Heart right ventricle (tissue), 16 donors: ENCODE data around the gene DDOST. TPM values are rescaled to one million over a fixed set of nuclear protein-coding genes. Genes with fewer than 3 reads are reported as not detected.

Source experiments
- ATAC-seq, 8 donors: fragments of 200-7000 bp; cut with Tn5 transposase; one replicate each; pipeline ENCODE4 v1.9.1; 2020; ENCODE audit warnings: mild to moderate bottlenecking in 8 of 8, moderate library complexity in 8 of 8, moderate number of reproducible peaks in 1 of 8
- DNase-seq, 2 donors: peaks; one replicate each; pipeline ENCODE4 v3.0.0-alpha.2; 2020
- H3K27ac ChIP-seq, 10 donors: fragments of 200-600 bp; sonication (generic) in 2 of 10; one replicate each; pipeline versions ENCODE4 v1.5.0 to v1.8.0; 2020 to 2022; ENCODE audit warnings: mild to moderate bottlenecking in 3 of 10
- H3K27me3 ChIP-seq, 7 donors: fragments of 200-600 bp; one replicate each; pipeline ENCODE4 v1.8.0; 2021 to 2022; ENCODE audit warnings: mild to moderate bottlenecking in 2 of 7
- H3K36me3 ChIP-seq, 9 donors: fragments of 200-600 bp; sonication (generic) in 1 of 9; one replicate each; pipeline versions ENCODE4 v1.5.0 to v1.8.0; 2020 to 2022; ENCODE audit warnings: mild to moderate bottlenecking in 2 of 9
- H3K4me1 ChIP-seq, 9 donors: fragments of 200-600 bp; sonication (generic) in 1 of 9; one replicate each; pipeline versions ENCODE4 v1.5.0 to v1.8.0; 2020 to 2022; ENCODE audit warnings: mild to moderate bottlenecking in 4 of 9
- H3K4me3 ChIP-seq, 10 donors: fragments of 200-600 bp; sonication (generic) in 2 of 10; one replicate each; pipeline versions ENCODE4 v1.5.0 to v1.8.0; 2020 to 2022; ENCODE audit warnings: mild to moderate bottlenecking in 7 of 10, moderate library complexity in 2 of 10
- H3K9me3 ChIP-seq, 11 donors: fragments of 200-600 bp in 10 of 11; sonication (generic) in 2 of 11; one replicate each; pipeline versions ENCODE4 v1.5.0 to v1.8.0; 2013 to 2022; ENCODE audit warnings: mild to moderate bottlenecking in 2 of 11, control low read depth in 1 of 11, moderate library complexity in 1 of 11
- CTCF ChIP-seq, 9 donors: fragments of 200-600 bp; sonication (generic) in 2 of 9; IDR thresholded peaks; one replicate each; pipeline versions ENCODE4 v1.5.0 to v1.8.0; 2021 to 2022; ENCODE audit warnings: antibody characterized with exemption in 9 of 9, mild to moderate bottlenecking in 5 of 9, moderate library complexity in 1 of 9
- WGBS, 2 donors: extraction: QIAGEN DNeasy Blood & Tissue Kit; methylation state at CpG; one replicate each; pipeline ENCODE4 v1.1.7; 2013; ENCODE audit warnings: inconsistent platforms in 1 of 2; 5-methylcytosine and 5-hydroxymethylcytosine counted together
- intact Hi-C, 10 donors: fragments of 100-400 bp; cut with DNase I; formaldehyde crosslinking; loops; one replicate each; pipeline versions ENCODE4 v1.11.1 to v1.14.2; 2022
- polyA plus RNA-seq, 2 donors: library from polyadenylated mRNA; stranded (reverse); fragments of 200-250 nt; gene quantifications; one replicate each; pipeline ENCODE4 v1.2.3, GENCODE V29; 2013
- total RNA-seq, 10 donors: library from RNA; stranded (reverse); fragmentation: NEBNext Ultra II Directional in 3 of 10; extraction: Animal tissue kit (Norgen Biotek cat#: 25700) in 3 of 10; gene quantifications; one replicate each; pipeline versions ENCODE4 v1.2.1 to v1.2.4, GENCODE V29; 2021 to 2023
- donor health status: Arrhythmogenic right ventricular cardiomyopathy.
- donor health status: ischemic (EF 13 %, LVEDD 7.1; RV severe dilation, severe dysfunction).
- donor health status: healthy with polysubstance abuse.
- donor health status: DM: no; HTN: yes; CAD: no.
- donor health status: DM: no; HTN: no; CAD: no.
- donor health status: ischemic (EF 25% LVEDD 6.9; RV normal size, moderate dysfunction).
- donor health status: ischemic (EF 25% LVEDD 5.7; RV mildly dilated, moderate dysfunction).
- donor health status: healthy.
- donor health status: DM: yes; HTN: yes; CAD: no.
- donor health status: Ischemic cardiomyopathy.
- donor health status: ischemic (EF 35%, LVEDD 5.7; RV mildly dilated, moderate dysfunction).
- donor health status: nonischemic (EF 11% LVEDD 7.7; RV severe dilation, severe dysfunction).
- donor health status: DM: yes; HTN: yes; CAD: no.
- donor health status: PGD.
- donor health status: ischemic (EF 29% LVEDD 5.4; RV normal size, mild dysfunction).
- donor health status: nonischemic (EF 23%, LVEDD 6.1; RV moderate dilation, normal function).

DDOST gene
- total and polyA plus RNA-seq, 12 donors: 98.8 to 222 (median 124) TPM

GRCh38 chr1:20662110-20662475, 924 bp upstream of the DDOST start:
- ATAC-seq (no peak), DNase-seq (no peak)
- WGBS, 2 donors: 49 to 54% methylated on average over 7 of the region's 7 CpGs
- Histone ChIP-seq H3K27me3 (no peaks in the 10 kb centered on the region), H3K36me3 (peaks cover 0 to 35% (median 4%) of the 10 kb centered on the region in 9 donors), H3K27ac (peak overlapping the region; percentile 70 to 94 (median 90)), H3K4me1 (peaks cover 4 to 65% (median 44%) of the 10 kb centered on the region in 9 donors), H3K4me3 (peak overlapping the region; percentile 56 to 97 (median 82)), H3K9me3 (no peaks in the 10 kb centered on the region)
- no peak for TF ChIP-seq CTCF (IDR thresholded peaks at IDR 0.05)
- intact Hi-C loops: no loop called here

GRCh38 chr1:20660847-20661206, 342 bp downstream of the DDOST start:
- 0 to 1% methylated on average over 20 of the region's 20 CpGs for WGBS, 2 donors
- no peaks in the 10 kb centered on the region for H3K27me3 ChIP-seq
- H3K4me1 ChIP-seq: peaks cover 4 to 67% (median 47%) of the 10 kb centered on the region in 9 donors
- peak overlapping the region in 9 of 10 donors; percentile 74 to 94 (median 90) for H3K27ac ChIP-seq
- H3K9me3 ChIP-seq: no peaks in the 10 kb centered on the region
- intact Hi-C loops: no loop called here
- H3K36me3 ChIP-seq: peaks cover 0 to 48% (median 12%) of the 10 kb centered on the region in 9 donors
- peak in 7 of 8 donors; percentile 0 to 15 (median 2) for ATAC-seq
- peak overlapping the region; percentile 65 to 97 (median 82) for H3K4me3 ChIP-seq
- TF ChIP-seq CTCF (IDR thresholded peaks at IDR 0.05): no peak
- no peak for DNase-seq

GRCh38 chr1:20660363-20660762, 806 bp downstream of the DDOST start:
- H3K36me3 ChIP-seq: peaks cover 0 to 52% (median 17%) of the 10 kb centered on the region in 9 donors
- H3K27me3 ChIP-seq: no peaks in the 10 kb centered on the region
- WGBS, 2 donors: 19 to 21% methylated on average over 3 of the region's 3 CpGs
- intact Hi-C loops: no loop called here
- H3K27ac ChIP-seq: peak overlapping the region in 7 of 10 donors; percentile 74 to 94 (median 91)
- no peaks in the 10 kb centered on the region for H3K9me3 ChIP-seq
- peak overlapping the region; percentile 65 to 97 (median 82) for H3K4me3 ChIP-seq
- DNase-seq (no peak), ATAC-seq (no peak)
- peaks cover 4 to 62% (median 42%) of the 10 kb centered on the region in 9 donors for H3K4me1 ChIP-seq
- no peak for TF ChIP-seq CTCF (IDR thresholded peaks at IDR 0.05)

- H3K9me3 ChIP-seq: no peaks in the 10 kb centered on the region
- peak overlapping the region; percentile 45 to 77 (median 61) for H3K27ac ChIP-seq
- no peak for TF ChIP-seq CTCF (IDR thresholded peaks at IDR 0.05)
- peaks cover 0 to 66% (median 37%) of the 10 kb centered on the region in 9 donors for H3K36me3 ChIP-seq
- intact Hi-C loops: no loop called here
- peak overlapping the region in 2 of 10 donors; percentile 6 to 11 for H3K4me3 ChIP-seq
- ATAC-seq (no peak), DNase-seq (no peak)
- 68 to 70% methylated on average over 16 of the region's 16 CpGs for WGBS, 2 donors
- H3K27me3 ChIP-seq: no peaks in the 10 kb centered on the region
- H3K4me1 ChIP-seq: peaks cover 8 to 70% (median 40%) of the 10 kb centered on the region in 9 donors
Observed at GRCh38 chr1:20658166-20658915, 2.8 kb downstream of the DDOST start.
